ENCODE measurements around the gene EMC10.
"Not testable (repeated sequence)": the region's sequence is repeated elsewhere in the genome, so short reads cannot be mapped to it uniquely, and the experiment has no call there.

EMC10 gene

GRCh38 chr19:50476224-50476906 is at the start of gene EMC10, which contains the start of gene GARIN5A:
Gene EMC10 (plus strand): TSS chr19:50476507. CDS start chr19:50476545, 38 bp downstream.
Gene GARIN5A (minus strand): TSS chr19:50476848. CDS start chr19:50476388, 460 bp downstream.
- peak; percentile 83 for DNase-seq (ENCODE audit: low read depth)

- no peak for DNase-seq (ENCODE audit: low read depth)
These were observed 48.9 kb upstream of the EMC10 start for GRCh38 chr19:50427318-50427925.

- no peak for DNase-seq (ENCODE audit: low read depth)
These were observed 48.3 kb upstream of the EMC10 start for GRCh38 chr19:50427997-50428425.

DNA sequence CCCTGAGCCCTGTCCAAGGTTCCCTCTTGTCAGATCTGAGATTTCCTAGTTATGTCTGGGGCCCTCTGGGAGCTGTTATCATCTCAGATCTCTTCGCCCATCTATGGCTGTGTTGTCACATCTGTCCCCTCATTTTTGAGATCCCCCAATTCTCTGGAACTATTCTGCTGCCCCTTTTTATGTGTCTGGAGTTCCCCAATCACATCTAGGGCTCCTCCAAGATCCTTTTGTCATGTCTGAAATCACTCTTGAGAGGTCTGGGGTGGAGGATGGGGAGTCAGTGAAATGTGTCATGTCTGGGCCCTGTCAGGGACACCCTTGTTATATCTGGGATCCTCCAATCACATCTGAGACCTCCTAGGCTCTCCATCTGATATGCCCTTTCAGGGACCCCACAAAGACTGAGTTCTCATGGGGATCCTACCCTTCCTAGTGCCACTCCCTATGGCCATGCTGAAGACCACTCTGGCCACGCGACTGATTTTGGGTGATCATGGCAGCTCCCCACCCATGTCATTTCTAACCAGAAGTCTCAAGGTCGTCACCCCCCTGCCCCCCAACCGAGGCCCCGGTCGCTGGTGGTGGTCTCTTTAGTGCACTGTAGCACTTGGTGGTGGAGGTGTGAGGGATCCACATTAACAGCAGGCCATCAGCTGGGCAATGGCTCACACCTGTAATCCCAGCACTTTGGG is 47.4 kb upstream of the EMC10 start:
- DNase-seq (ENCODE audit: low read depth), result no peak

- DNase-seq (ENCODE audit: low read depth), result no peak
These were observed 45.4 kb upstream of the EMC10 start for GRCh38 chr19:50430888-50431342.

DNA sequence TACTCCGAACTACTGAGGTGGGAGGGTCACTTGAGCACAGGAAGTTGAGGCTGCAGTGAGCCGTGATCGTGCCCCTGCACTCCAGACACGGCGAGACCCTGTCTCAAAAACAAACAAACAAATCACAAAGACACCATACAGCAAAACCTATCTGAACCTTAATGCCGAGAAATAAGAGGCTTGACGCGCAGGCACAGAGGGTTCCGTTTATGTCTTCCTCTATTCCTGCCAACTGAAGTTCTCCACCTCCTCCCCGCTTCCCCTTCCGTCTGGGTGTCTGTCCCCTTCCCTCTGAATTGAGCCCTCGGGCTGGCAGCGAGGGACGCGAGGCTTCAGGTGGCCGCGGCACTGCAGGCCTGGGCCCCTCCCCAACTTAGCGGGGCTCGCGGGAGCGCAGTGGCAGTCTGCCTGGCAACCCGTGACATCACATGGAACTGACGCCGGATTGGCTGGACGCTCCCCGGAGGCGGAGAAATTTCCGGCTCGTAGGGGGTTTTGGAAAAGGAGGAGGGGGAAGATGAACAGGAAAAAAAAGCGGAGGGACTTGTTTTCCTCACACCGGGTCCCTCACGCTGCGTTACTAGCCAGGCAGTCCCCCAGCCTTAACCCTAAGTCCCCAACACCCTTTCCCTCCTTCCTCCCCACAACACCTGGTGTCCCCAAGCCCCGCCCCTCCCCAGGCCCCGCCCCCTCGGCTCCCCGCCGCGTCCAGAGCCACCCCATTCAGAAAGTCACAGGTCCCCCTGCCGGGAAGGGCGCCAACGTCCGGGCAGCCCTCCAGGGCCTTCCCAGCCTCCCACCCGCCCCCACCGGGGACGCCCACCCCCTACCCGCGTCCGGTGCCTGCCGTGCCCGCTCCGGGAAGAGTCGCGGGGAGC is 44.7 kb upstream of the EMC10 start:
- peak; percentile 71 for DNase-seq (ENCODE audit: low read depth)

DNA sequence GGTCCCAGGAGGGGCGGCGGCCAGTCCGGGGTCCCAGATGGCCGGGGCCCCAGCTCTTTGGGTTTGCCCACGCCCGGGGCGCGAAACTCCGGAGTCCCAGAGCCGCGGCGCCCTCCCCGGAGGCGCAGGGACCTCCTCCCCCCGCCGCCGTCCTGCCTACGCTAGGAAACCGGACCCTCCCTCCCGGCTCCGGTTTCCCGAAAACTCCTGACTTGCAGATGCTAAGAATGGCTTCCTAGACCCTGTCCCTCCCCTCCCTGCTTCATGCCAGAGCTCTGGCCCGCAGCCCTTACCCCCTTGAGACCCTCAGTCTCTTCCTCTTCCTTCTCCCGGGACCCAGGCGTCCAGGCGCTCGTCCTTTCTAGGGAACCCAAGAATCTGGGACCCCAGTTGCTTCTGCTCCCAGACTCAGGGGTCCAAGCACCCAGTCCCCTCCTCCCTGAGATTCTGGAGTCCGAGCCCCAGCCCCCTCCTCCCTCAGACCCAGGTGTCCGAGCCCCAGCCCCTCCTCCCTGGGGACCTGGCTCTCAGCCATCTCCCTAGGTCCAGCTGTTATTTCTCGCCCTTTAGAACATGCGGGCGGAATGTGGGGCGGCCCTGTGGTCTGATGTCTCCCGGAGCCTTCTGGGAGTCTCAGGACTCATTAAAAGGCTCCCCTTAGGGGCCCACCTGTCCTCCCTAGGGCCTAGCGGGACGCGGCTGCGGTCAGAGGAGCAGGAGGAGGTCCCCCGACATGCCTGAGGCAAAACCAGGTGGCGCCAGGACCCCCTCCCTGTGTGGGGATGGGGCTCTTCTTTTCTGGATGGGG is 43.9 kb upstream of the EMC10 start, which contains the start of gene MYBPC2:
MYBPC2 (plus strand) TSS at position 672 of the 808 bp plus-strand sequence; CDS start at position 734, 62 bp downstream.
- no peak for DNase-seq (ENCODE audit: low read depth)

- DNase-seq (ENCODE audit: low read depth), result no peak
These were observed 42.8 kb upstream of the EMC10 start for GRCh38 chr19:50433201-50434180.

DNA sequence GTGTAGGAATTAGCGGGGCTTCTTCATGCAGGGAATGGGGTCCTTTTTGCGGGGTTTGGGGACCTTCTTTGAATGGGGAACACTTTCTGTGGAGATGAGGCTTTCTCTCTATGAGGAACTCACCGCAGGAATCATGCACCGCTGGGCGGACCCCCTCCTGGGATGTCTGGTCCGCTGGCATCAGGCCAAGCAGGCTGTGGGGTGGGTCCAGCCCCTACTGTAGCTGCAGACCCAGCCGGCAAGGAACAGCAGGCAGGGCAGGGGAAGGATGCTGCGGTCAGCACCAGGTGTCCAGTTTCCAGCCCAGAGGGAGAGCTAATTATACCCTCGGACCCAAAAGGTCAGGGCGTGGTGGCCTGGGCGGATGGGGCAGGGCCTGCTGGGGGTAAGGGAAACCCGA is 41.8 kb upstream of the EMC10 start:
- DNase-seq (ENCODE audit: low read depth), result no peak

DNA sequence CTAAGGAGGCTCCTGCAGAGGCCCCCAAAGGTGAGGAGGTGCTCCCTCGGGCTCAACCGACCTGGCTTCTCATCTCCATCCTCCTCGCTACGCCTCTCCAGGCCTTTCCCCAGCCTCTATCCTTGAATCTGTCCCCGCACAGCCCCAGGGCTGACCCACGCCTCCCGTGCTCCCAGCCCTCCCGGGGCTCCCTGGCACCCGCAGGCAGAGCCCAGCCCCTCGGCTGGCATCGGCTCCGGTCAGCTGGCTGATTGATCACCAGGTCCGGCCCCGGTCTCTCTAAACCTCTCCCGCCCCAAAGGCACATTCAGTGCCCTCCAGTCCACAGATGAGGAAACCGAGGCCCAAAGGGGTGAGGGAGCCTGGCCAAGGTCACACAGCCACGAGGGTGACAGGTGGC is 41.1 kb upstream of the EMC10 start:
- no peak for DNase-seq (ENCODE audit: low read depth)

DNA sequence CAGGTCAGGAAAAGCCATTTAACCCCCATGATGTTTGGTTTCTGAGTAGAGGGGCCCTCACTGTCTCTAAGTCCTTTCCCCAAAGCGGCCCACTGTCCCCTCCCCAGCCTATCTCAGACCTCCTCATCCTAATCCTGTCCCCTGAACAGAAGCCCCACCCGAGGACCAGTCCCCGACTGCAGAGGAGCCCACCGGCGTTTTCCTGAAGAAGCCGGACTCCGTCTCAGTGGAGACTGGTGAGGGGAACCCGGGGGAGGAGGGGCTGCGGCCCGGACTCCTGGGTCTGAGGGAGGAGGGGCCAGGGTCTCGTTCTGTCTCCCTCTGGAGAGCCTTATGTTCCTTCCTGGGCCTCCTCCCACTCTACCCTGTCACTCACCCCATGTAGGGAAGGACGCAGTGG is 40.7 kb upstream of the EMC10 start:
- no peak for DNase-seq (ENCODE audit: low read depth)

GRCh38 chr19:50437862-50438449 is 38.4 kb upstream of the EMC10 start:
- no peak for DNase-seq (ENCODE audit: low read depth)

- not testable (repeated sequence) for DNase-seq (ENCODE audit: low read depth)
These were observed 37.2 kb upstream of the EMC10 start for GRCh38 chr19:50439130-50439529.

- DNase-seq (ENCODE audit: low read depth), result no peak
These were observed 32.2 kb upstream of the EMC10 start for GRCh38 chr19:50444059-50444458.

DNA sequence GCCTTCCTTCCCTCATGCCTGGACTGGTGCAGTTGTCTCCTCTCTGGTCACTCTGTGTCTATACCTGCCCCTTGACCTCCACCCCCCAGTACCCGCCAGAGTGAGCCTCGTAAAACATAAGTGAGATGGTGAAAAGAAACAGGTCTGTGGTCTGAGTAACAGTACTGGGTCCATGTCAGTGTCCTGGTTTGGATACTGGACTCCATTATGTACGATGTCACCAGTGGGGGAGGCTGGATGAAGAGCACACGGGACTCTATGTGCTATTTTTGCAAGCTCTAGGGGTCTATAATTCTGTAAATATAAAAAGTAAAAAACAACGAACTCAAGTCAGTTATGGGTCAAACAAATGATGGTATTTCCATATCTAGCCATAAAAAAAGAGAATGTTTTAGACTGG is 29.3 kb upstream of the EMC10 start:
- DNase-seq (ENCODE audit: low read depth), result no peak

GRCh38 chr19:50447750-50448149 is 28.6 kb upstream of the EMC10 start:
- DNase-seq (ENCODE audit: low read depth), result no peak

GRCh38 chr19:50449236-50449899 is 26.9 kb upstream of the EMC10 start:
- no peak for DNase-seq (ENCODE audit: low read depth)

GRCh38 chr19:50450369-50451222 is 25.7 kb upstream of the EMC10 start:
- no peak for DNase-seq (ENCODE audit: low read depth)

Data from stimulated activated CD8-positive, alpha-beta memory T cell treated with anti-CD3 and anti-CD28 coated beads, Interleukin-7, amount 100 ng/mL, for 24 hours (primary cell).